HEK293 (cell line): Measurements from ENCODE around the gene TAOK3.

Source experiments
- CTCF ChIA-PET: fragments of 350-600 bp; formaldehyde crosslinking; extraction: SDS; loops from one replicate; lab custom pipeline; 2021; ENCODE audit warnings: antibody characterized with exemption; lab: Yijun Ruan, JAX
- POLR2A ChIA-PET: fragments of 300-600 bp; formaldehyde crosslinking; extraction: SDS; loops from one replicate; lab custom pipeline; 2020; ENCODE audit warnings: antibody characterized with exemption, inconsistent platforms; lab: Yijun Ruan, JAX
- H3K27ac ChIP-seq: fragments of 200-500 bp; sonication (Bioruptor generic); 2 replicates; pipeline ENCODE4 v1.5.1; 2014; ENCODE audit warnings: low read depth, low read length, control low read depth, inconsistent platforms; ENCODE audit errors: extremely low read depth
- H3K36me3 ChIP-seq, 2 experiments: fragments of 200-500 bp in 1 of 2; sonication (Bioruptor generic) in 1 of 2; 1 replicate in 1 of 2; 2 replicates in 1 of 2; pipeline ENCODE4 v1.5.1; 2014 to 2017; ENCODE audit warnings: inconsistent platforms in 2 of 2, low read length in 2 of 2; ENCODE audit not compliant: control insufficient read depth in 2 of 2, insufficient read depth in 1 of 2
- H3K4me1 ChIP-seq: fragments of 200-500 bp; sonication (Bioruptor generic); 2 replicates; pipeline ENCODE4 v1.5.1; 2014; ENCODE audit warnings: mild to moderate bottlenecking, low read length, inconsistent platforms; ENCODE audit not compliant: control insufficient read depth, insufficient read depth
- H3K4me3 ChIP-seq: 2 replicates; pipeline ENCODE4 v1.5.1; 2011; ENCODE audit warnings: low read depth, mild to moderate bottlenecking, control low read depth, low read length, moderate library complexity
- H3K9me3 ChIP-seq: fragments of 200-500 bp; sonication (Bioruptor generic); 2 replicates; pipeline ENCODE4 v1.5.1; 2014; ENCODE audit warnings: low read depth, low read length, inconsistent platforms; ENCODE audit not compliant: control insufficient read depth, insufficient read depth
- AEBP2 ChIP-seq: fragments of 450-650 bp; formaldehyde crosslinking; IDR thresholded peaks from 2 replicates; pipeline ENCODE4 v1.5.1; 2016; ENCODE audit warnings: missing biosample characterization, missing genetic modification characterization, borderline replicate concordance
- EGR2 ChIP-seq: fragments of 450-650 bp; formaldehyde crosslinking; IDR thresholded peaks from 2 replicates; pipeline ENCODE4 v1.5.1; 2016; ENCODE audit warnings: low read depth, missing biosample characterization, missing genetic modification characterization
- GLIS2 ChIP-seq: fragments of 450-650 bp; formaldehyde crosslinking; IDR thresholded peaks from 2 replicates; pipeline ENCODE4 v1.5.1; 2016; ENCODE audit warnings: missing biosample characterization, missing genetic modification characterization
- PRDM10 ChIP-seq: fragments of 450-650 bp; formaldehyde crosslinking; IDR thresholded peaks from 2 replicates; pipeline ENCODE4 v1.5.1; 2016; ENCODE audit warnings: missing biosample characterization, missing genetic modification characterization
- YY1 ChIP-seq: fragments of 450-650 bp; formaldehyde crosslinking; IDR thresholded peaks from 2 replicates; pipeline ENCODE4 v1.5.1; 2018; ENCODE audit warnings: missing biosample characterization, missing genetic modification characterization
- YY2 ChIP-seq: fragments of 450-650 bp; formaldehyde crosslinking; IDR thresholded peaks from 2 replicates; pipeline ENCODE4 v1.5.1; 2016; ENCODE audit warnings: missing biosample characterization, missing genetic modification characterization
- ZBTB1 ChIP-seq: fragments of 450-650 bp; formaldehyde crosslinking; IDR thresholded peaks from 2 replicates; pipeline ENCODE4 v1.5.1; 2016; ENCODE audit warnings: missing biosample characterization, missing genetic modification characterization
- ZBTB17 ChIP-seq: fragments of 450-650 bp; formaldehyde crosslinking; IDR thresholded peaks from 2 replicates; pipeline ENCODE4 v1.5.1; 2016; ENCODE audit warnings: missing biosample characterization, missing genetic modification characterization
- ZBTB26 ChIP-seq: fragments of 450-650 bp; formaldehyde crosslinking; optimal IDR thresholded peaks from 2 replicates; pipeline ENCODE3; 2016; ENCODE audit warnings: missing biosample characterization, mild to moderate bottlenecking, missing genetic modification characterization
- ZIC2 ChIP-seq: fragments of 450-650 bp; formaldehyde crosslinking; IDR thresholded peaks from 2 replicates; pipeline ENCODE4 v1.5.1; 2016; ENCODE audit warnings: missing biosample characterization, missing genetic modification characterization
- ZNF112 ChIP-seq: fragments of 450-650 bp; formaldehyde crosslinking; IDR thresholded peaks from 2 replicates; pipeline ENCODE4 v1.5.0; 2017; ENCODE audit warnings: missing biosample characterization, missing genetic modification characterization
- ZNF132 ChIP-seq: fragments of 450-650 bp; formaldehyde crosslinking; IDR thresholded peaks from 2 replicates; pipeline ENCODE4 v1.5.1; 2017; ENCODE audit warnings: missing biosample characterization, missing genetic modification characterization, borderline replicate concordance
- ZNF140 ChIP-seq: fragments of 450-650 bp; formaldehyde crosslinking; IDR thresholded peaks from 2 replicates; pipeline ENCODE4 v1.5.1; 2016; ENCODE audit warnings: missing biosample characterization, missing genetic modification characterization
- ZNF146 ChIP-seq: fragments of 450-650 bp; formaldehyde crosslinking; IDR thresholded peaks from 2 replicates; pipeline ENCODE4 v1.5.1; 2016; ENCODE audit warnings: missing biosample characterization, missing genetic modification characterization
- ZNF155 ChIP-seq: fragments of 450-650 bp; formaldehyde crosslinking; IDR thresholded peaks from 2 replicates; pipeline ENCODE4 v1.5.1; 2016; ENCODE audit warnings: missing biosample characterization, missing genetic modification characterization
- ZNF433 ChIP-seq: fragments of 450-650 bp; formaldehyde crosslinking; IDR thresholded peaks from 2 replicates; pipeline ENCODE4 v1.5.1; 2016; ENCODE audit warnings: missing biosample characterization, missing genetic modification characterization, low read depth
- ZNF488 ChIP-seq: fragments of 450-650 bp; formaldehyde crosslinking; IDR thresholded peaks from 2 replicates; pipeline ENCODE4 v1.5.1; 2016; ENCODE audit warnings: missing biosample characterization, missing genetic modification characterization
- ZNF585B ChIP-seq: fragments of 450-650 bp; formaldehyde crosslinking; IDR thresholded peaks from 2 replicates; pipeline ENCODE4 v1.5.1; 2016; ENCODE audit warnings: missing biosample characterization, missing genetic modification characterization
- ZNF600 ChIP-seq: fragments of 450-650 bp; formaldehyde crosslinking; IDR thresholded peaks from 2 replicates; pipeline ENCODE4 v1.5.1; 2016; ENCODE audit warnings: missing biosample characterization, missing genetic modification characterization
- ZNF747 ChIP-seq: fragments of 450-650 bp; formaldehyde crosslinking; IDR thresholded peaks from 2 replicates; pipeline ENCODE4 v1.5.1; 2016; ENCODE audit warnings: missing biosample characterization, missing genetic modification characterization
- ZNF776 ChIP-seq: fragments of 450-650 bp; formaldehyde crosslinking; IDR thresholded peaks from 2 replicates; pipeline ENCODE4 v1.5.0; 2017; ENCODE audit warnings: missing biosample characterization, missing genetic modification characterization, borderline replicate concordance
- ZNF791 ChIP-seq: fragments of 450-650 bp; formaldehyde crosslinking; IDR thresholded peaks from 2 replicates; pipeline ENCODE4 v1.5.1; 2016; ENCODE audit warnings: missing biosample characterization, missing genetic modification characterization
- ZSCAN30 ChIP-seq: fragments of 450-650 bp; IDR thresholded peaks from 2 replicates; pipeline ENCODE4 v1.5.1; 2018; ENCODE audit warnings: missing biosample characterization, mild to moderate bottlenecking, missing genetic modification characterization, moderate library complexity

TAOK3 gene

GRCh38 chr12:118125743-118126118 lies 247.0 kb downstream of the TAOK3 start:
- POLR2A ChIA-PET = no interaction called here
- TF ChIP-seq AEBP2 (tag by site-specific recombination) (no peak), ZNF433 (tag by site-specific recombination) (no peak), ZNF146 (no peak), ZNF112 (no peak), ZNF155 (tag by site-specific recombination) (no peak), ZNF600 (tag by site-specific recombination) (no peak), ZBTB1 (no peak), ZBTB17 (tag by site-specific recombination) (no peak), EGR2 (tag by site-specific recombination) (no peak), ZNF585B (tag by site-specific recombination) (no peak), GLIS2 (tag by site-specific recombination) (no peak), PRDM10 (tag by site-specific recombination) (no peak)
- peaks cover 0 to 4% of the 10 kb centered on the region in 2 experiments; a peak in 2 of 3 replicates for H3K36me3 ChIP-seq
- H3K27ac ChIP-seq = no peak overlapping the region
- CTCF ChIA-PET = no interaction called here
- H3K4me1 ChIP-seq = peaks cover 3% of the 10 kb centered on the region; the same call in 1 of the 2 replicates
- H3K9me3 ChIP-seq = no peaks in the 10 kb centered on the region
- H3K4me3 ChIP-seq = no peak overlapping the region

GRCh38 chr12:118124333-118124874 lies 248.3 kb downstream of the TAOK3 start:
- Histone ChIP-seq H3K9me3 (no peaks in the 10 kb centered on the region), H3K36me3 (peaks cover 0 to 4% of the 10 kb centered on the region in 2 experiments; a peak in 2 of 3 replicates), H3K4me3 (no peak overlapping the region), H3K4me1 (peaks cover 3% of the 10 kb centered on the region; the same call in 1 of the 2 replicates), H3K27ac (no peak overlapping the region)
- ChIA-PET POLR2A (interaction anchor here (0.6 to 1.1 kb wide), 2 partner anchors 12 to 64 kb away, joined by 3 to 4 read pairs; partner anchors contain the start of genes PEBP1 and WSB2), CTCF (interaction anchor here (0.9 to 1.6 kb wide), 2 partner anchors 22 to 252 kb away, joined by 3 to 5 read pairs; partner anchors contain the start of gene SUDS3)
- no peak for TF ChIP-seq ZNF776 (tag by site-specific recombination)
- no peak for TF ChIP-seq YY1
- TF ChIP-seq ZNF140 (tag by site-specific recombination) = no peak
- TF ChIP-seq YY2 (tag by site-specific recombination) = no peak
- TF ChIP-seq EGR2 (tag by site-specific recombination) = no peak
- TF ChIP-seq ZSCAN30 (tag by site-specific recombination) = no peak
- TF ChIP-seq ZNF488 (tag by site-specific recombination) = no peak
- no peak for TF ChIP-seq ZNF791 (tag by site-specific recombination)
- TF ChIP-seq ZNF747 (tag by site-specific recombination) = no peak
- TF ChIP-seq ZIC2 (tag by site-specific recombination) = no peak
- TF ChIP-seq ZNF132 (tag by site-specific recombination) = no peak
- TF ChIP-seq ZBTB26 (tag by site-specific recombination) = no peak
